Muscle of leg (tissue), 11 donors: ENCODE results near the gene GPR39. TPM values are rescaled to one million over a fixed set of nuclear protein-coding genes. Genes with fewer than 3 reads are reported as not detected.

Source experiments
- DNase-seq: peaks from one replicate; pipeline ENCODE4 v3.0.0; 2013
- H3K27ac ChIP-seq: one replicate; pipeline ENCODE4 v1.5.1; 2013; ENCODE audit warnings: mild to moderate bottlenecking, low read length, control low read depth
- H3K27me3 ChIP-seq: one replicate; pipeline ENCODE4 v1.6.1; 2013; ENCODE audit warnings: low read length; ENCODE audit not compliant: control insufficient read depth, insufficient read depth
- H3K36me3 ChIP-seq: one replicate; pipeline ENCODE4 v1.6.1; 2013; ENCODE audit warnings: low read length; ENCODE audit not compliant: control insufficient read depth, insufficient read depth
- H3K4me1 ChIP-seq: one replicate; pipeline ENCODE4 v1.6.1; 2013; ENCODE audit warnings: low read length; ENCODE audit not compliant: control insufficient read depth, insufficient read depth
- H3K4me3 ChIP-seq: one replicate; pipeline ENCODE4 v1.5.1; 2013; ENCODE audit warnings: low read length, control low read depth
- H3K9me3 ChIP-seq: replicated peaks from 2 replicates; pipeline ENCODE4 v1.6.1; 2013; ENCODE audit warnings: low read depth, low read length; ENCODE audit not compliant: control insufficient read depth
- WGBS: methylation state at CpG from one replicate; pipeline ENCODE4 v1.1.5; 2013; ENCODE audit warnings: missing lambda C conversion rate; ENCODE audit not compliant: insufficient coverage; 5-methylcytosine and 5-hydroxymethylcytosine counted together
- polyA plus RNA-seq, 8 donors: library from polyadenylated mRNA; unstranded; fragments of 120-200 nt; gene quantifications; one replicate each; pipeline versions ENCODE4 v1.2.1 to v1.2.3, GENCODE V29; 2013; ENCODE audit warnings: inconsistent platforms in 1 of 8, low replicate concordance in 1 of 8; ENCODE audit not compliant: insufficient read length in 8 of 8, insufficient read depth in 1 of 8
- total RNA-seq: library from RNA; stranded (reverse); fragments of 120-200 nt; gene quantifications from one replicate; pipeline ENCODE4 v1.2.4, GENCODE V29; 2013

Gene GPR39
- total and polyA plus RNA-seq, 9 donors = 0.07 to 0.88 (median 0.14) TPM

- 33% methylated on average over 1 of the region's 5 CpGs for WGBS
- H3K27ac ChIP-seq = no peak overlapping the region
- DNase-seq = no peak
These were observed 261.1 kb downstream of the GPR39 start for GRCh38 chr2:132677661-132678060.

GRCh38 chr2:132678483-132678882, 261.9 kb downstream of the GPR39 start:
- WGBS = no CpG with 5 or more reads among the region's 2 CpGs
- Histone ChIP-seq H3K27me3 (peaks cover 2% of the 10 kb centered on the region), H3K36me3 (no peaks in the 10 kb centered on the region), H3K4me3 (no peak overlapping the region), H3K27ac (no peak overlapping the region), H3K4me1 (no peaks in the 10 kb centered on the region), H3K9me3 (no peaks in the 10 kb centered on the region)
- no peak for DNase-seq

More at GRCh38 chr2:132677661-132678060, 261.1 kb downstream of the GPR39 start:
- Histone ChIP-seq H3K4me1 (no peaks in the 10 kb centered on the region), H3K9me3 (no peaks in the 10 kb centered on the region), H3K27me3 (peaks cover 2% of the 10 kb centered on the region), H3K4me3 (no peak overlapping the region), H3K36me3 (no peaks in the 10 kb centered on the region)

- H3K4me1 ChIP-seq = no peaks in the 10 kb centered on the region
- H3K36me3 ChIP-seq = no peaks in the 10 kb centered on the region
- DNase-seq = no peak
- H3K4me3 ChIP-seq = no peak overlapping the region
- no peak overlapping the region for H3K27ac ChIP-seq
- WGBS = 89% methylated on average over 3 of the region's 3 CpGs
- no peaks in the 10 kb centered on the region for H3K9me3 ChIP-seq
- no peaks in the 10 kb centered on the region for H3K27me3 ChIP-seq
These were observed 263.9 kb downstream of the GPR39 start for GRCh38 chr2:132680544-132680943.

GRCh38 chr2:132681766-132682165, 265.2 kb downstream of the GPR39 start:
- Histone ChIP-seq H3K4me1 (no peaks in the 10 kb centered on the region), H3K27ac (no peak overlapping the region), H3K9me3 (no peaks in the 10 kb centered on the region), H3K27me3 (no peaks in the 10 kb centered on the region), H3K4me3 (no peak overlapping the region), H3K36me3 (no peaks in the 10 kb centered on the region)
- no peak for DNase-seq
- no CpG with 5 or more reads among the region's 1 CpG for WGBS

GRCh38 chr2:132690664-132691303, 274.2 kb downstream of the GPR39 start:
- Histone ChIP-seq H3K27ac (no peak overlapping the region), H3K27me3 (no peaks in the 10 kb centered on the region), H3K4me3 (no peak overlapping the region), H3K9me3 (no peaks in the 10 kb centered on the region), H3K4me1 (no peaks in the 10 kb centered on the region), H3K36me3 (no peaks in the 10 kb centered on the region)
- 63% methylated on average over 1 of the region's 1 CpG for WGBS
- DNase-seq = no peak

GRCh38 chr2:132691556-132691955, 275.0 kb downstream of the GPR39 start:
- no peaks in the 10 kb centered on the region for H3K9me3 ChIP-seq
- WGBS = 100% methylated on average over 2 of the region's 4 CpGs
- no peaks in the 10 kb centered on the region for H3K27me3 ChIP-seq
- H3K27ac ChIP-seq = no peak overlapping the region
- no peak overlapping the region for H3K4me3 ChIP-seq
- no peak for DNase-seq
- H3K36me3 ChIP-seq = no peaks in the 10 kb centered on the region
- H3K4me1 ChIP-seq = no peaks in the 10 kb centered on the region

GRCh38 chr2:132692816-132693215, 276.2 kb downstream of the GPR39 start:
- Histone ChIP-seq H3K36me3 (no peaks in the 10 kb centered on the region), H3K4me3 (no peak overlapping the region), H3K27ac (no peak overlapping the region), H3K27me3 (no peaks in the 10 kb centered on the region), H3K4me1 (no peaks in the 10 kb centered on the region), H3K9me3 (no peaks in the 10 kb centered on the region)
- no peak for DNase-seq
- WGBS = no CpG with 5 or more reads among the region's 1 CpG
